Measurements from ENCODE around the gene TMEM237. TPM values are rescaled to one million over a fixed set of nuclear protein-coding genes. Genes with fewer than 3 reads are reported as not detected.
A peak's percentile ranks its signal among the peaks of the same experiment; 100 is the strongest.

Gene TMEM237
- total RNA-seq, 1 experiment from 2014 or later = 33.6 TPM

GRCh38 chr2:201642579-201643215, 606 bp downstream of the TMEM237 start (continued):
- TF ChIP-seq, protein P1, sequence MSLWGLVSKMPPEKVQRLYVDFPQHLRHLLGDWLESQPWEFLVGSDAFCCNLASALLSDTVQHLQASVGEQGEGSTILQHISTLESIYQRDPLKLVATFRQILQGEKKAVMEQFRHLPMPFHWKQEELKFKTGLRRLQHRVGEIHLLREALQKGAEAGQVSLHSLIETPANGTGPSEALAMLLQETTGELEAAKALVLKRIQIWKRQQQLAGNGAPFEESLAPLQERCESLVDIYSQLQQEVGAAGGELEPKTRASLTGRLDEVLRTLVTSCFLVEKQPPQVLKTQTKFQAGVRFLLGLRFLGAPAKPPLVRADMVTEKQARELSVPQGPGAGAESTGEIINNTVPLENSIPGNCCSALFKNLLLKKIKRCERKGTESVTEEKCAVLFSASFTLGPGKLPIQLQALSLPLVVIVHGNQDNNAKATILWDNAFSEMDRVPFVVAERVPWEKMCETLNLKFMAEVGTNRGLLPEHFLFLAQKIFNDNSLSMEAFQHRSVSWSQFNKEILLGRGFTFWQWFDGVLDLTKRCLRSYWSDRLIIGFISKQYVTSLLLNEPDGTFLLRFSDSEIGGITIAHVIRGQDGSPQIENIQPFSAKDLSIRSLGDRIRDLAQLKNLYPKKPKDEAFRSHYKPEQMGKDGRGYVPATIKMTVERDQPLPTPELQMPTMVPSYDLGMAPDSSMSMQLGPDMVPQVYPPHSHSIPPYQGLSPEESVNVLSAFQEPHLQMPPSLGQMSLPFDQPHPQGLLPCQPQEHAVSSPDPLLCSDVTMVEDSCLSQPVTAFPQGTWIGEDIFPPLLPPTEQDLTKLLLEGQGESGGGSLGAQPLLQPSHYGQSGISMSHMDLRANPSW (CRISPR knock-in tag; conservative IDR thresholded peaks at IDR 0.05; ENCODE audit: low read depth) = no peak
- TF ChIP-seq SP1 (CRISPR knock-in tag; conservative IDR thresholded peaks at IDR 0.05) = peak; percentile 66
- TF ChIP-seq IRF1 (CRISPR knock-in tag; IDR thresholded peaks at IDR 0.05) = 0 out of 2 replicates have a peak, but pooled peaks have one; percentile 52
- TF ChIP-seq USF2 (CRISPR knock-in tag; IDR thresholded peaks at IDR 0.05) = no peak
- TF ChIP-seq, protein P2, sequence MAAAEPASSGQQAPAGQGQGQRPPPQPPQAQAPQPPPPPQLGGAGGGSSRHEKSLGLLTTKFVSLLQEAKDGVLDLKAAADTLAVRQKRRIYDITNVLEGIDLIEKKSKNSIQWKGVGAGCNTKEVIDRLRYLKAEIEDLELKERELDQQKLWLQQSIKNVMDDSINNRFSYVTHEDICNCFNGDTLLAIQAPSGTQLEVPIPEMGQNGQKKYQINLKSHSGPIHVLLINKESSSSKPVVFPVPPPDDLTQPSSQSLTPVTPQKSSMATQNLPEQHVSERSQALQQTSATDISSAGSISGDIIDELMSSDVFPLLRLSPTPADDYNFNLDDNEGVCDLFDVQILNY (CRISPR knock-in tag; IDR thresholded peaks at IDR 0.05) = peak; percentile 84
- TF ChIP-seq MYBL2 (CRISPR knock-in tag; IDR thresholded peaks at IDR 0.05) = peak; percentile 75
- TF ChIP-seq, protein P3, sequence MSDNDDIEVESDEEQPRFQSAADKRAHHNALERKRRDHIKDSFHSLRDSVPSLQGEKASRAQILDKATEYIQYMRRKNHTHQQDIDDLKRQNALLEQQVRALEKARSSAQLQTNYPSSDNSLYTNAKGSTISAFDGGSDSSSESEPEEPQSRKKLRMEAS (CRISPR knock-in tag; IDR thresholded peaks at IDR 0.05) = peak; percentile 84; the same call in 1 of the 2 replicates
- TF ChIP-seq, protein P4, sequence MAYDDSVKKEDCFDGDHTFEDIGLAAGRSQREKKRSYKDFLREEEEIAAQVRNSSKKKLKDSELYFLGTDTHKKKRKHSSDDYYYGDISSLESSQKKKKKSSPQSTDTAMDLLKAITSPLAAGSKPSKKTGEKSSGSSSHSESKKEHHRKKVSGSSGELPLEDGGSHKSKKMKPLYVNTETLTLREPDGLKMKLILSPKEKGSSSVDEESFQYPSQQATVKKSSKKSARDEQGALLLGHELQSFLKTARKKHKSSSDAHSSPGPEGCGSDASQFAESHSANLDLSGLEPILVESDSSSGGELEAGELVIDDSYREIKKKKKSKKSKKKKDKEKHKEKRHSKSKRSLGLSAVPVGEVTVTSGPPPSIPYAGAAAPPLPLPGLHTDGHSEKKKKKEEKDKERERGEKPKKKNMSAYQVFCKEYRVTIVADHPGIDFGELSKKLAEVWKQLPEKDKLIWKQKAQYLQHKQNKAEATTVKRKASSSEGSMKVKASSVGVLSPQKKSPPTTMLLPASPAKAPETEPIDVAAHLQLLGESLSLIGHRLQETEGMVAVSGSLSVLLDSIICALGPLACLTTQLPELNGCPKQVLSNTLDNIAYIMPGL (CRISPR knock-in tag; IDR thresholded peaks at IDR 0.05) = peak; percentile 58; the same call in 1 of the 2 replicates
- TF ChIP-seq, protein P5, sequence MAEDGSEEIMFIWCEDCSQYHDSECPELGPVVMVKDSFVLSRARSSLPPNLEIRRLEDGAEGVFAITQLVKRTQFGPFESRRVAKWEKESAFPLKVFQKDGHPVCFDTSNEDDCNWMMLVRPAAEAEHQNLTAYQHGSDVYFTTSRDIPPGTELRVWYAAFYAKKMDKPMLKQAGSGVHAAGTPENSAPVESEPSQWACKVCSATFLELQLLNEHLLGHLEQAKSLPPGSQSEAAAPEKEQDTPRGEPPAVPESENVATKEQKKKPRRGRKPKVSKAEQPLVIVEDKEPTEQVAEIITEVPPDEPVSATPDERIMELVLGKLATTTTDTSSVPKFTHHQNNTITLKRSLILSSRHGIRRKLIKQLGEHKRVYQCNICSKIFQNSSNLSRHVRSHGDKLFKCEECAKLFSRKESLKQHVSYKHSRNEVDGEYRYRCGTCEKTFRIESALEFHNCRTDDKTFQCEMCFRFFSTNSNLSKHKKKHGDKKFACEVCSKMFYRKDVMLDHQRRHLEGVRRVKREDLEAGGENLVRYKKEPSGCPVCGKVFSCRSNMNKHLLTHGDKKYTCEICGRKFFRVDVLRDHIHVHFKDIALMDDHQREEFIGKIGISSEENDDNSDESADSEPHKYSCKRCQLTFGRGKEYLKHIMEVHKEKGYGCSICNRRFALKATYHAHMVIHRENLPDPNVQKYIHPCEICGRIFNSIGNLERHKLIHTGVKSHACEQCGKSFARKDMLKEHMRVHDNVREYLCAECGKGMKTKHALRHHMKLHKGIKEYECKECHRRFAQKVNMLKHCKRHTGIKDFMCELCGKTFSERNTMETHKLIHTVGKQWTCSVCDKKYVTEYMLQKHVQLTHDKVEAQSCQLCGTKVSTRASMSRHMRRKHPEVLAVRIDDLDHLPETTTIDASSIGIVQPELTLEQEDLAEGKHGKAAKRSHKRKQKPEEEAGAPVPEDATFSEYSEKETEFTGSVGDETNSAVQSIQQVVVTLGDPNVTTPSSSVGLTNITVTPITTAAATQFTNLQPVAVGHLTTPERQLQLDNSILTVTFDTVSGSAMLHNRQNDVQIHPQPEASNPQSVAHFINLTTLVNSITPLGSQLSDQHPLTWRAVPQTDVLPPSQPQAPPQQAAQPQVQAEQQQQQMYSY (CRISPR knock-in tag; IDR thresholded peaks at IDR 0.05) = no peak
- no peak for TF ChIP-seq ZNF423 (CRISPR knock-in tag; IDR thresholded peaks at IDR 0.05)
- no peak for TF ChIP-seq ZNF317 (CRISPR knock-in tag; IDR thresholded peaks at IDR 0.05; ENCODE audit: borderline replicate concordance, low read depth)
- TF ChIP-seq ETV6 (CRISPR knock-in tag; IDR thresholded peaks at IDR 0.05) = peak; percentile 64; the same call in 1 of the 2 replicates
- TF ChIP-seq SMAD4 (CRISPR knock-in tag; IDR thresholded peaks at IDR 0.05) = no peak
- TF ChIP-seq, protein P6, sequence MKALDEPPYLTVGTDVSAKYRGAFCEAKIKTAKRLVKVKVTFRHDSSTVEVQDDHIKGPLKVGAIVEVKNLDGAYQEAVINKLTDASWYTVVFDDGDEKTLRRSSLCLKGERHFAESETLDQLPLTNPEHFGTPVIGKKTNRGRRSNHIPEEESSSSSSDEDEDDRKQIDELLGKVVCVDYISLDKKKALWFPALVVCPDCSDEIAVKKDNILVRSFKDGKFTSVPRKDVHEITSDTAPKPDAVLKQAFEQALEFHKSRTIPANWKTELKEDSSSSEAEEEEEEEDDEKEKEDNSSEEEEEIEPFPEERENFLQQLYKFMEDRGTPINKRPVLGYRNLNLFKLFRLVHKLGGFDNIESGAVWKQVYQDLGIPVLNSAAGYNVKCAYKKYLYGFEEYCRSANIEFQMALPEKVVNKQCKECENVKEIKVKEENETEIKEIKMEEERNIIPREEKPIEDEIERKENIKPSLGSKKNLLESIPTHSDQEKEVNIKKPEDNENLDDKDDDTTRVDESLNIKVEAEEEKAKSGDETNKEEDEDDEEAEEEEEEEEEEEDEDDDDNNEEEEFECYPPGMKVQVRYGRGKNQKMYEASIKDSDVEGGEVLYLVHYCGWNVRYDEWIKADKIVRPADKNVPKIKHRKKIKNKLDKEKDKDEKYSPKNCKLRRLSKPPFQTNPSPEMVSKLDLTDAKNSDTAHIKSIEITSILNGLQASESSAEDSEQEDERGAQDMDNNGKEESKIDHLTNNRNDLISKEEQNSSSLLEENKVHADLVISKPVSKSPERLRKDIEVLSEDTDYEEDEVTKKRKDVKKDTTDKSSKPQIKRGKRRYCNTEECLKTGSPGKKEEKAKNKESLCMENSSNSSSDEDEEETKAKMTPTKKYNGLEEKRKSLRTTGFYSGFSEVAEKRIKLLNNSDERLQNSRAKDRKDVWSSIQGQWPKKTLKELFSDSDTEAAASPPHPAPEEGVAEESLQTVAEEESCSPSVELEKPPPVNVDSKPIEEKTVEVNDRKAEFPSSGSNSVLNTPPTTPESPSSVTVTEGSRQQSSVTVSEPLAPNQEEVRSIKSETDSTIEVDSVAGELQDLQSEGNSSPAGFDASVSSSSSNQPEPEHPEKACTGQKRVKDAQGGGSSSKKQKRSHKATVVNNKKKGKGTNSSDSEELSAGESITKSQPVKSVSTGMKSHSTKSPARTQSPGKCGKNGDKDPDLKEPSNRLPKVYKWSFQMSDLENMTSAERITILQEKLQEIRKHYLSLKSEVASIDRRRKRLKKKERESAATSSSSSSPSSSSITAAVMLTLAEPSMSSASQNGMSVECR (CRISPR knock-in tag; IDR thresholded peaks at IDR 0.05; ENCODE audit: borderline replicate concordance) = peak; percentile 36; the same call in 1 of the 2 replicates
- TF ChIP-seq TEAD4 (CRISPR knock-in tag; IDR thresholded peaks at IDR 0.05) = no peak
- TF ChIP-seq ZNF281 (CRISPR knock-in tag; IDR thresholded peaks at IDR 0.05) = no peak
- TF ChIP-seq SMAD3 (CRISPR knock-in tag; IDR thresholded peaks at IDR 0.05; ENCODE audit: borderline replicate concordance) = no peak
- TF ChIP-seq TEAD1 (CRISPR knock-in tag; IDR thresholded peaks at IDR 0.05) = peak; percentile 62; the same call in 1 of the 2 replicates
- no peak for TF ChIP-seq GTF2I (CRISPR knock-in tag; conservative IDR thresholded peaks at IDR 0.05)
